ENCODE measurements around the gene TWNK.
A peak's percentile ranks its signal among the peaks of the same experiment; 100 is the strongest.

Gene TWNK

DNA sequence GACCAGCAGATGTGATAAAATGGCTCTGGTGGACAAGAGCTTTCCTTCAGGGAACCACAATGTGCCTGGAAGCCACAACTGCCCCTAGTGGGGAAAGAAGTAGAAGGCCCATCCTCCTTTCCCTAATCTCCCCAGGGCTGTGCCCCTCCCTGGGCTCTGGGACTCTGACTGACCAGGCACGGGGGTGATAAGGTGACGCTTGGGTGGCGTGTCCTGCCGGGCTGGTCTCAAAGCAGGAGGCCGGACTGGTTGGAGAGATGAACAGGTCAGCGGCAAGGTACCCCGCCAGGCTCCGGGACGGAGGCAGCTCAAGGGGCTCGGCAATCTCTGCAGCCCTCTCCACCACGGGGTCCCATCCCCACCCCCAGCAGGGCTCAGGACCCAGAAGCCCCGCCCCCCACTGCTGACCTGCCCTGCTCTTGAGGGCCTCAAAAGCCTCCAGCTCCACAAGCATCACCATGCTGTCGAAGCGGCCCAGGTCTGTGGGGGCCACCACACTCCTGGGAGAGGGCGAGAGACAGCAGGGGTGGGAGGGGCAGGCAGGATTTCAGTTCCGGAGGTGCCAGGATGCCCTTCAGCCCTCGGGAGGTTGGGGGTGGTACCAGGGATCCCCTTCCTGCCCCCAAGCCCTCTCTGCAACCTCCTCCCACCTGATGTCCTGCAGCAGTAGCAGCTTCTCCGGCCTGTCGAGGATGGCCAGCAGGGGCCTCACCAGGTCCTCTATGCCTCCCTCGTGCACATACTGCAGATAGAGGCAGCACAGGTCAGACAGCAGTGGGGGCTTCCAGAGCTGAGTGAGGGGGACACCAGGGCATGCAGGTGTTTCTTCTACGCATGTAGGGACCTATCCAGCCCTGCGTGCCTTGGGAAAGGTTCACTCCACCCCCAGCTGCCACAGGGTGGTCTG, 24.4 kb downstream of the TWNK start:
- Histone ChIP-seq H4K8ac (ENCODE audit: low read length) (peak overlapping the region; percentile 12), H2BK12ac (ENCODE audit: low read length in 2 of 2) (no peak overlapping the region), H3K4me2 (ENCODE audit: low read length, poor library complexity, severe bottlenecking) (no peak overlapping the region), H3K23ac (ENCODE audit: low read length in 2 of 2) (no peak overlapping the region), H2AK5ac (ENCODE audit: low read length, severe bottlenecking) (peak overlapping the region; percentile 40), H3K4me1 (ENCODE audit: control insufficient read depth, insufficient read depth, low read depth, low read length) (peaks cover 30% of the 10 kb centered on the region), H3K14ac (ENCODE audit: low read length in 2 of 2) (no peak overlapping the region), H3K36me3 (ENCODE audit: control insufficient read depth in 1 of 2, insufficient read depth in 2 of 2, low read depth in 1 of 2, low read length in 2 of 2) (peaks cover 11 to 15% of the 10 kb centered on the region in 2 experiments), H3K18ac (ENCODE audit: low read depth in 1 of 2, low read length in 2 of 2) (no peak overlapping the region), H3K4ac (ENCODE audit: low read depth in 1 of 2, low read length in 2 of 2) (peak overlapping the region in 1 of 2 experiments; percentile 37), H2BK120ac (ENCODE audit: low read depth, low read length) (no peak overlapping the region), H2AFZ (ENCODE audit: low read depth, low read length) (no peak overlapping the region), H3K4me3 (ENCODE audit: insufficient read depth in 1 of 2, low read depth in 1 of 2, low read length in 2 of 2) (no peak overlapping the region), H3K9me3 (ENCODE audit: control insufficient read depth, low read length) (no peaks in the 10 kb centered on the region), H3K27me3 (ENCODE audit: control insufficient read depth in 1 of 2, insufficient read depth in 1 of 2, low read length in 2 of 2) (no peaks in the 10 kb centered on the region), H2BK5ac (ENCODE audit: low read depth, low read length, poor library complexity, severe bottlenecking) (no peak overlapping the region), H2BK15ac (ENCODE audit: low read depth, poor library complexity, severe bottlenecking) (peak overlapping the region; percentile 67), H3K9ac (ENCODE audit: low read length) (no peak overlapping the region), H4K91ac (ENCODE audit: low read length) (peak overlapping the region; percentile 37), H3K27ac (ENCODE audit: low read length, poor library complexity, severe bottlenecking) (no peak overlapping the region), H3K79me1 (replicated peaks; ENCODE audit: low read length, poor library complexity, severe bottlenecking) (peaks cover 9% of the 10 kb centered on the region)
- WGBS: 78% methylated on average over 20 of the region's 22 CpGs
- peak; percentile 60 for DNase-seq

DNA sequence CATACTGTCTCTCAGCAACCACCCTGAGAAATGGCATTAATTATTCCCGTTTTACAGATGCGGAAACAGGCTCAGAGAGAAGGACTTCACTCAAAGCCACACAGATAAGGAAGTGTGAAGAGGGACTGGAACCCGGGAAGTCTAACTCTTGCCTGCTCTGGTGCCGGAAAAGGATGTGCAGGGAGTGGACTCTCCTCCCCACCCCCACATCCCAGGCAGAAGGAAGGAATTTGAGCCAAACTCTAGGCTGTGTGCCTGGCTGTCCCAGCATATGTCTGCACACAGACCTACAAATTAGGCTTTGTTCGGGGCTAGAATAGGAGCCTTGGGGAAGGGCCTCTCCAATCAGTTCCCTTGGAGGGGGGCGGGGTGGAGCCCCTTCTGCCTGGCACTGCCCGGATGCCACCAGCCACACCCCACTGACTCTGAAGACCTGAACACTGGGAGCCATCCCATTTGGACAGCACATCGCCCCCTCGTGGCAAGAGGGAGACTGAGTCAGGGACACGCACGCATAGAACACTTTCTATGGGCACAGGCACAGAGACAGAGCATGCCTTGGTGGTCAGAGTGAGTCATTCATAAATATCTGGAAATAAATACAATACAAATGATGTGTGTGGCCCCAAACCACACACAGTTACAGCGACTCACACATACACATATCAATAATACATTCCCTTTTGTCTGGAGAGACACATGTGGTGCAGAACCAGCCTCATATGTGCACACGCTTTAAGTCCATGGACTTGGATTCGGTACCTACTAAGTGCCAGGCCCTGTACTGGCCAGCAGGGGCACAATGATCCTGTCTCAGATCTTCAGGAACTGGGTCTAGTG, 25.4 kb downstream of the TWNK start:
- Histone ChIP-seq H3K14ac (ENCODE audit: low read length in 2 of 2) (no peak overlapping the region), H3K4me2 (ENCODE audit: low read length, poor library complexity, severe bottlenecking) (no peak overlapping the region), H2BK15ac (ENCODE audit: low read depth, poor library complexity, severe bottlenecking) (no peak overlapping the region), H4K8ac (ENCODE audit: low read length) (no peak overlapping the region), H4K91ac (ENCODE audit: low read length) (no peak overlapping the region), H3K4ac (ENCODE audit: low read depth in 1 of 2, low read length in 2 of 2) (no peak overlapping the region), H3K36me3 (ENCODE audit: control insufficient read depth in 1 of 2, insufficient read depth in 2 of 2, low read depth in 1 of 2, low read length in 2 of 2) (peaks cover 3 to 6% of the 10 kb centered on the region in 2 experiments), H3K23ac (ENCODE audit: low read length in 2 of 2) (no peak overlapping the region), H3K18ac (ENCODE audit: low read depth in 1 of 2, low read length in 2 of 2) (peak overlapping the region in 1 of 2 experiments; percentile 38), H2BK5ac (ENCODE audit: low read depth, low read length, poor library complexity, severe bottlenecking) (no peak overlapping the region), H2BK120ac (ENCODE audit: low read depth, low read length) (no peak overlapping the region), H2BK12ac (ENCODE audit: low read length in 2 of 2) (peak overlapping the region; percentile 20 to 40), H3K4me1 (ENCODE audit: control insufficient read depth, insufficient read depth, low read depth, low read length) (peaks cover 27% of the 10 kb centered on the region), H3K4me3 (ENCODE audit: insufficient read depth in 1 of 2, low read depth in 1 of 2, low read length in 2 of 2) (no peak overlapping the region), H2AFZ (ENCODE audit: low read depth, low read length) (no peak overlapping the region), H2AK5ac (ENCODE audit: low read length, severe bottlenecking) (no peak overlapping the region), H3K27ac (ENCODE audit: low read length, poor library complexity, severe bottlenecking) (no peak overlapping the region), H3K27me3 (ENCODE audit: control insufficient read depth in 1 of 2, insufficient read depth in 1 of 2, low read length in 2 of 2) (no peaks in the 10 kb centered on the region), H3K9ac (ENCODE audit: low read length) (peak overlapping the region; percentile 28), H3K9me3 (ENCODE audit: control insufficient read depth, low read length) (no peaks in the 10 kb centered on the region), H3K79me1 (replicated peaks; ENCODE audit: low read length, poor library complexity, severe bottlenecking) (peaks cover 6% of the 10 kb centered on the region)
- peak; percentile 96 for DNase-seq
- WGBS: 34% methylated on average over 11 of the region's 14 CpGs

DNA sequence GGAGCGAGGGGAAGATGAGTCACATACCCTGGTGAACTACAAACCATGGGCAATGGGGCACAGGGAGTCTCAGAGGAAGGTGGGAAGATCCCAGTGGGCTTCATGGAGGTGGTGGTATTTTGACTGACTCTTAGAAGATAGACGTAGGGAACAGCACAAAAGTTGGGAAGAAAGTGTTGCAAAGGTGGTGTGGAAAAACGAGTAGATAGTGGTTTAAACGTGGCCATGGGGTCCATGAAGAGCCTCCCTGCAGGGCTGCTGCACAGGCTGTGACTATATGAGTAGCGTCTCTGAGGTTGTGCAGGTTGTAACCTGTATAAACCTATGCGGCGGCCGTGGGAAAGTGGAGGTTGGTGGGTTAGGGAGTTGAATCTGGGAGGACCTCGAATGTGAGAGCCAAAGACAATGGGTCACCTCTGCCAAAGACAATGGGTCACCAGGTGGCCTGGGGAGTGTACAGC, 26.1 kb downstream of the TWNK start:
- Histone ChIP-seq H4K91ac (ENCODE audit: low read length) (no peak overlapping the region), H2BK12ac (ENCODE audit: low read length in 2 of 2) (peak overlapping the region in 1 of 2 experiments; percentile 2), H3K27ac (ENCODE audit: low read length, poor library complexity, severe bottlenecking) (no peak overlapping the region), H2AFZ (ENCODE audit: low read depth, low read length) (no peak overlapping the region), H3K4me1 (ENCODE audit: control insufficient read depth, insufficient read depth, low read depth, low read length) (peaks cover 30% of the 10 kb centered on the region), H3K9ac (ENCODE audit: low read length) (peak overlapping the region; percentile 1), H3K36me3 (ENCODE audit: control insufficient read depth in 1 of 2, insufficient read depth in 2 of 2, low read depth in 1 of 2, low read length in 2 of 2) (no peaks in the 10 kb centered on the region), H3K79me1 (replicated peaks; ENCODE audit: low read length, poor library complexity, severe bottlenecking) (peaks cover 1% of the 10 kb centered on the region), H3K18ac (ENCODE audit: low read depth in 1 of 2, low read length in 2 of 2) (peak overlapping the region; percentile 11 to 38), H3K27me3 (ENCODE audit: control insufficient read depth in 1 of 2, insufficient read depth in 1 of 2, low read length in 2 of 2) (no peaks in the 10 kb centered on the region), H3K14ac (ENCODE audit: low read length in 2 of 2) (no peak overlapping the region), H3K4ac (ENCODE audit: low read depth in 1 of 2, low read length in 2 of 2) (peak overlapping the region in 1 of 2 experiments; percentile 6), H2AK5ac (ENCODE audit: low read length, severe bottlenecking) (peak overlapping the region; percentile 21), H3K4me3 (ENCODE audit: insufficient read depth in 1 of 2, low read depth in 1 of 2, low read length in 2 of 2) (no peak overlapping the region), H3K4me2 (ENCODE audit: low read length, poor library complexity, severe bottlenecking) (no peak overlapping the region), H4K8ac (ENCODE audit: low read length) (no peak overlapping the region), H3K23ac (ENCODE audit: low read length in 2 of 2) (no peak overlapping the region), H2BK15ac (ENCODE audit: low read depth, poor library complexity, severe bottlenecking) (no peak overlapping the region), H2BK120ac (ENCODE audit: low read depth, low read length) (no peak overlapping the region), H2BK5ac (ENCODE audit: low read depth, low read length, poor library complexity, severe bottlenecking) (no peak overlapping the region), H3K9me3 (ENCODE audit: control insufficient read depth, low read length) (no peaks in the 10 kb centered on the region)
- WGBS: 68% methylated on average over 9 of the region's 9 CpGs
- DNase-seq: no peak

Measured in mesenchymal stem cell (in vitro differentiated cells and primary cell).